Duodenal mucosa (tissue), 2 donors: ENCODE results near the gene LFNG.

Experiments used
- H3K27ac ChIP-seq: one replicate; pipeline ENCODE4 v1.7.0; 2013; ENCODE audit warnings: low read depth, low read length
- H3K27me3 ChIP-seq, 2 donors: one replicate each; pipeline ENCODE4 v1.7.0; 2013; ENCODE audit warnings: low read length in 2 of 2, control low read depth in 1 of 2; ENCODE audit not compliant: insufficient read depth in 2 of 2, control insufficient read depth in 1 of 2
- H3K36me3 ChIP-seq, 2 donors: one replicate each; pipeline ENCODE4 v1.7.0; 2013; ENCODE audit warnings: low read length in 2 of 2, control low read depth in 1 of 2; ENCODE audit not compliant: insufficient read depth in 2 of 2, control insufficient read depth in 1 of 2
- H3K4me1 ChIP-seq, 2 donors: one replicate each; pipeline ENCODE4 v1.7.0; 2013; ENCODE audit warnings: low read length in 2 of 2, control low read depth in 1 of 2; ENCODE audit not compliant: insufficient read depth in 2 of 2, control insufficient read depth in 1 of 2
- H3K4me3 ChIP-seq, 2 donors: one replicate each; pipeline ENCODE4 v1.7.0; 2013; ENCODE audit warnings: low read length in 2 of 2, low read depth in 1 of 2
- H3K9ac ChIP-seq, 2 donors: one replicate each; pipeline ENCODE4 v1.7.0; 2013; ENCODE audit warnings: low read length in 2 of 2, low read depth in 1 of 2
- H3K9me3 ChIP-seq, 2 donors: one replicate each; pipeline ENCODE4 v1.7.0; 2013; ENCODE audit warnings: low read length in 2 of 2, control low read depth in 1 of 2; ENCODE audit not compliant: control insufficient read depth in 1 of 2

LFNG gene

GRCh38 chr7:2573761-2574160 is 54.2 kb downstream of the LFNG start:
- no peaks in the 10 kb centered on the region for H3K27me3 ChIP-seq
- H3K27ac ChIP-seq, result no peak overlapping the region
- no peaks in the 10 kb centered on the region for H3K9me3 ChIP-seq
- H3K4me3 ChIP-seq, result no peak overlapping the region
- peaks cover 12 to 18% of the 10 kb centered on the region in 2 donors for H3K4me1 ChIP-seq
- H3K9ac ChIP-seq, result no peak overlapping the region
- H3K36me3 ChIP-seq, result peaks cover 23 to 46% of the 10 kb centered on the region in 2 donors

GRCh38 chr7:2575046-2575732 is 55.6 kb downstream of the LFNG start:
- Histone ChIP-seq H3K9me3 (no peaks in the 10 kb centered on the region), H3K27me3 (no peaks in the 10 kb centered on the region), H3K27ac (no peak overlapping the region), H3K36me3 (peaks cover 23 to 53% of the 10 kb centered on the region in 2 donors), H3K9ac (no peak overlapping the region), H3K4me1 (peaks cover 12 to 18% of the 10 kb centered on the region in 2 donors), H3K4me3 (no peak overlapping the region)

- Histone ChIP-seq H3K4me1 (peaks cover 12 to 18% of the 10 kb centered on the region in 2 donors), H3K9me3 (no peaks in the 10 kb centered on the region), H3K4me3 (no peak overlapping the region), H3K9ac (no peak overlapping the region), H3K36me3 (peaks cover 23 to 53% of the 10 kb centered on the region in 2 donors), H3K27ac (no peak overlapping the region), H3K27me3 (no peaks in the 10 kb centered on the region)
Observed at GRCh38 chr7:2575733-2576340, 56.3 kb downstream of the LFNG start.

GRCh38 chr7:2576742-2577491 is 57.3 kb downstream of the LFNG start:
- no peaks in the 10 kb centered on the region for H3K27me3 ChIP-seq
- H3K9ac ChIP-seq, result no peak overlapping the region
- peaks cover 5 to 11% of the 10 kb centered on the region in 2 donors for H3K4me1 ChIP-seq
- H3K4me3 ChIP-seq, result no peak overlapping the region
- H3K9me3 ChIP-seq, result no peaks in the 10 kb centered on the region
- H3K27ac ChIP-seq, result no peak overlapping the region
- H3K36me3 ChIP-seq, result peaks cover 19 to 53% of the 10 kb centered on the region in 2 donors
